ENCODE results near the gene JMJD7.

DNA sequence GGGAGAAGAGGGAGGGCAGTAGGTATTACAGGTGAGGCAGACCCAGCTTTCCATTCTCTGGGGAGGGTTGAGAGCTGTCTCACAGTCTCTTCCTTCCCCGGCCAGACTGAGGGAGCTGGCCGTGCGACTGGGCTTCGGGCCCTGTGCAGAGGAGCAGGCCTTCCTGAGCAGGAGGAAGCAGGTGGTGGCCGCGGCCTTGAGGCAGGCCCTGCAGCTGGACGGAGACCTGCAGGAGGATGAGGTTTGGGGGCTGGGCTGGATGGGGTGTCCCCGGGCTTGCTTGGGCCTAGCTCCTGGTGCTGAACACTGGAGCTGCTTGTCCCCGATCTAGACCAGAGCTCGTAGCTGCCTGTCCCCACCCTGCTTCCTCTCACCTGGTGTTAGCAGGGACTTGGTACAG lies 15.7 kb downstream of the JMJD7 start:
- TF ChIP-seq, protein P1, sequence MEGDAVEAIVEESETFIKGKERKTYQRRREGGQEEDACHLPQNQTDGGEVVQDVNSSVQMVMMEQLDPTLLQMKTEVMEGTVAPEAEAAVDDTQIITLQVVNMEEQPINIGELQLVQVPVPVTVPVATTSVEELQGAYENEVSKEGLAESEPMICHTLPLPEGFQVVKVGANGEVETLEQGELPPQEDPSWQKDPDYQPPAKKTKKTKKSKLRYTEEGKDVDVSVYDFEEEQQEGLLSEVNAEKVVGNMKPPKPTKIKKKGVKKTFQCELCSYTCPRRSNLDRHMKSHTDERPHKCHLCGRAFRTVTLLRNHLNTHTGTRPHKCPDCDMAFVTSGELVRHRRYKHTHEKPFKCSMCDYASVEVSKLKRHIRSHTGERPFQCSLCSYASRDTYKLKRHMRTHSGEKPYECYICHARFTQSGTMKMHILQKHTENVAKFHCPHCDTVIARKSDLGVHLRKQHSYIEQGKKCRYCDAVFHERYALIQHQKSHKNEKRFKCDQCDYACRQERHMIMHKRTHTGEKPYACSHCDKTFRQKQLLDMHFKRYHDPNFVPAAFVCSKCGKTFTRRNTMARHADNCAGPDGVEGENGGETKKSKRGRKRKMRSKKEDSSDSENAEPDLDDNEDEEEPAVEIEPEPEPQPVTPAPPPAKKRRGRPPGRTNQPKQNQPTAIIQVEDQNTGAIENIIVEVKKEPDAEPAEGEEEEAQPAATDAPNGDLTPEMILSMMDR (IDR thresholded peaks at IDR 0.05): no peak
- TF ChIP-seq EZH2 (IDR thresholded peaks at IDR 0.05; ENCODE audit: borderline replicate concordance, insufficient read depth, low read depth, low read length, poor library complexity, severe bottlenecking): no peak

Data from B cell (primary cell).